Measurements from ENCODE around the gene MACROD1.

Gene MACROD1

DNA sequence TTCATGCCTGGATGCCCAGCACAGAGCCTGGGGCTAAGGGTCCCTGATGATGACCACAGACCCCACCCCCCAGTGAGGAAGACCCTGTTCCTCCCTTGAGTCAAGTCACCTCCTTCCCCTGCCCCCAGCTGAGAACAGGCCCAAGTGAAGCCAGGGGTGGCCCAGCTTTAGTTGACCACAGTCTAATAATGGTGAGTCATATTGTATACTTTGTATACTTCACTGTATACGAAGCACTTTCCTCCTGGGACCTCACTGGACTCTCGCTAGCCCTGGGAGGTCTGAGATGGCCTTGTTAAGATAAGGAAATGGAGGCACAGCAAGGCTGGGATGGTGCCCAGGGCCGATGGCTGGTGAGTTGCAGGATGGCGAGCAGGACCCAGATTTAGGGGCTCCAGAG lies 133.9 kb downstream of the MACROD1 start:
- DNase-seq (ENCODE audit: low read depth), result no peak

GRCh38 chr11:64031001-64031400 lies 134.9 kb downstream of the MACROD1 start:
- no peak for DNase-seq (ENCODE audit: low read depth)

DNA sequence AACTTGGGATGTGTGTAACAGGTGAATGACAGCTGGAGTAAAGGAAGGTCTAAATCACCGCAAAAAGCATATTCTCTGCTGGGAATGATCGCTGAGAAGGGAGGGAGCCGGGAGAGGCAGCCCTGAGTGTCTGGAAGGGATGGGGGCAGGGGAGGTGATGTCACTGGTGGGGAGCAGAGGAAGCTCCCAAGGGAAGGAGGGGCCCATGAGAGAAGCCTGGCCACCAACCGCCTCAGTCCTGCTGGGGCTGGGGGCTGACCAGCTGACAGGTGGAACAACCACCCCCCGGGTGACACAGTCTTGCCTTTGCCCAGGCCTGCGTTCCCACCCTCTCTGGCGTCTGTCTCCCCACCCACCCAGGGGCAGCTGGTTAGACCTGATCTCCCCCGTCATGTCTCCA lies 136.1 kb downstream of the MACROD1 start:
- no peak for DNase-seq (ENCODE audit: low read depth)

DNA sequence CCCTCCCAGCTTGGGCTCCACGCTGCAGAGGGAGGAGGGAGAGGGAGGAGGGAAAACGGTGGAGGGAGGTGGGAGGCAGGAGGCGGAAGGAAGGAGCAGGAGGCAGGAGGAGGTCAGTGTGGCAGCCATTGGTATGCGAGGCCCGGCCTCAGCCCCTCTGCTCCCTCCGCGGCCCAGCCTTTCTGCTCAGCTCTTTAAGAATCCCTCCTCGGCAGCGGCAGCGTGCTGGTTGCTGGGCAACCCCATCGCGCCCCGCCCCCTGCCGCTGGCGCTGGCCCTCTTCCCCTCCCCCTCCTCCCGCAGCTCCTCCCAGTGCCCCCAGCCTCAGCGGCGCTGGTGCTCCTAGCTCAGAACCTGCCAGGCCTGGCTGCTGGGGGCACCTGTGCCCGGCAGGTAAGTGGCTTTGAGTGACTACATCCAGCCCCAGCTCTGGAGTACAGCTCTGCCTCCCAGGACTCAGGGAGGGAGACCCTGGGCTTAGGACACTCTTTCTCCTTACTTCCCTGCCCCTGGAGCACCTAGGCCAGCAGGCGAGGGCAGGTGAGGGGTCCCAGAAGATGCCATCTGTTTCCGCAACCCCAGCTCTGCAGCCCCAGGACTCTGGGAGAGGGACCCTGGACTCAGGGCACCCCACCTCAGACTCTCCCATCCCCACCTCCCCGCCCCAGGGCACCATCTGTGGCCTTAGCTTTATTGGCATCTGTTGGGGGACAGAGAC lies 137.4 kb downstream of the MACROD1 start:
- no peak for DNase-seq (ENCODE audit: low read depth)

- no peak for DNase-seq (ENCODE audit: low read depth)
Measured at GRCh38 chr11:64027651-64028397, 138.1 kb downstream of the MACROD1 start.

DNA sequence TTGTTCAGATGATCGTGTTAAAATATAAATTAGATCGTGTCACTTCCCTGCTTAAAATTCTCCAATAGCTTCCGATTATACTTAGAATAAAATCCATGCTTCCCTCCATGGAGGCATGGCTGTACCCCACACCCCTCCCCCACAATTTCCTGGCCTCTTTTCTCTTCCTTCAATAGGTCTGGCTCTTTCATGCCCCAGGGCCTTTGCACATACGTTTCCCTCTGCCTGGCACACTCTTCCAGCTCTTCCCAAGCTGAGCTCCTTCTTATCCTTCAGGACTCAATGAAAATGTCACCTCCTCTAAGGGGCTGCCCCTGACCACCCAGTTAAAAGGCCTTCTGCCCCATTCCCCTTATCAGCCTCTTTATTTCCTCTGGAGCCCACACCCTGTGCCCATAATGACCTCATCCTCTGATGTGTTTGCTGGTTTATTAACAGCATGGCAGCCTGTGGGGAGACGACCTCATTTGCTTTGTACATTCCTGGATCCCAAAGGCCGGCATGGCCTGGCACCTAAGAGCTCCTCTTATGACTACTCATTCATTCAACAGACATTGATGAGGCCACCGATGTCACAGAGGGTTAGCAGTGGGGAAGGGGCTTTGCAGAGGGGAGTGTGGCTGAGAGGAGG lies 139.2 kb downstream of the MACROD1 start:
- no peak for DNase-seq (ENCODE audit: low read depth)

GRCh38 chr11:64025205-64025604 lies 140.7 kb downstream of the MACROD1 start:
- no peak for DNase-seq (ENCODE audit: low read depth)

DNA sequence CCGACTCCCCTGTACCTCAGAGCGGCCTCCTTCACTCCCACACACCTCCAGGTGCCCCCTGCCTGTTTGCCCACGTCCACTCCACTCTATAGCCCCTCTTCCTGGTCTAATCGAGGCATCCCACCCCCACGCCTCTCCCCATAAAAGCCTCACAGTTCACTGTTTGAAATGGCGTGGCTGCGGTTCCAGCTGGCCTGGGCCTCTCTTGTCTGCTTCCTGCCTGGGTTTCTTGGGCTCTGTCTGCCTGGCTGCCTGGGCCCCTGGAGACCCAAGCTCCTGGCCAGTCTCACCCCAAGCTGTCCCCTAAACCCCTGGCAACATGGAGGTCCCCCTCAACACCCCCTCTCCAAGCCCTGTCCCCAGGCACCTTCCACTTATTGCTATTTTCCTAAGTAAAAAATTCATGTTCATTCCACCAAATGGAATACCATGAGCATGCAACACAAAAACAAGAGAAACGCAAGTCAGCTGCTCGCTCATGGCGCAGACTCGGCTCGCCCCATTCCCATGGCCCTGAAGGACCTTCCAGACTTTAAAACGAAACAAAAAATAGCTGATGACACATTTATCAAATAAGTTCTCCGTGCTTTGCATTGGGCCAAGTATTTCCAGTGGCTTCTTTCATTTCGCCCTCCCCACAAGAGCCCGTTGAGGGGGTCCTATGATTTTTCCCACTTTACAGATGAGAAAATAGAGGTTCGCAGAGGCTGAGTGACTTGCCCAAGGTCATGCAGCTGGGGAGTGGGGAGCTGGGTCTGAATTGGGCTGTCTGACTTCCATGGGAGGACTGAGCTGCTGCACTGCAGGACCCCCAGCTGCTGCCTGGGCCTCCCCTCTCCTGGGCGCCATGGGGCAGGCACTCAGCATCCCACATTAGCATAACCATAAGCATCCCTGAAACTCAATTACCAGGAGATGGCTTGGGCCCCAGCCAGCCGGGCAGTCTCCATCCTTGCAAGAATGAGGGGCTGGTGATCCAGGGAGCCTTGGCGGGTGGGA lies 141.9 kb downstream of the MACROD1 start:
- no peak for DNase-seq (ENCODE audit: low read depth)

DNA sequence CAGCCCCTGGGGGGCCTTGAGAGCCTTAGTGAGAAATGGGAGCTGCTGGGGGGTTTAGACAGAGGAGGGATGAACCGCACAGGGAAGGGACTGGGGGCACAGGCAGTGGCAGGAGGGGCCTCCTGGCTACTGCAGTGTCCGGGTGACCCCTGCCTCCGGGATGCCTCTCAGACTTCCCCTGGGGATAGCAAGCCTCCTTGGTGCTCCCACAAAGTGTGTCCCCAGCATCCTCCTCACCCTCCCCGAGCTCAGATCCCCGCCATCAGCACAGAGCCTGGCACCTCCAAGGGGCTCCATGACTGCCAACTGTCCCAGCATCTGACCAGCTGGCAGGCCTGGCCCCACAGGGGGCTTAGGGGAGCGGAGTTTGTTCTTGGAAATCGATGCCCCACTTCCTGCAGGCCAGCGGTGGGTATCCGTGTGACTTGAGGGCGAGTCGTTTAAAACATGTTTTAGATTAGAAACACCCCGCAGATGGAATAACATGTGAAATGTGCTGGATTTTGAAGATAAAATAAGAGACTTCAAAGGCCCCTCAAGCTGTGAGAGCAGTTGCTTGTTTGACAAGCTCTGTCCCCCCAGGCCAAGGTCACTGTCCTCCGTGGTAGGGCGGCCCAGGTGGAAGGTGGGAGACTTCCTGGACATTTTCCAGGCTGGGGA lies 143.7 kb downstream of the MACROD1 start:
- DNase-seq (ENCODE audit: low read depth), result no peak

GRCh38 chr11:64021757-64022093 lies 144.2 kb downstream of the MACROD1 start:
- DNase-seq (ENCODE audit: low read depth), result no peak

DNA sequence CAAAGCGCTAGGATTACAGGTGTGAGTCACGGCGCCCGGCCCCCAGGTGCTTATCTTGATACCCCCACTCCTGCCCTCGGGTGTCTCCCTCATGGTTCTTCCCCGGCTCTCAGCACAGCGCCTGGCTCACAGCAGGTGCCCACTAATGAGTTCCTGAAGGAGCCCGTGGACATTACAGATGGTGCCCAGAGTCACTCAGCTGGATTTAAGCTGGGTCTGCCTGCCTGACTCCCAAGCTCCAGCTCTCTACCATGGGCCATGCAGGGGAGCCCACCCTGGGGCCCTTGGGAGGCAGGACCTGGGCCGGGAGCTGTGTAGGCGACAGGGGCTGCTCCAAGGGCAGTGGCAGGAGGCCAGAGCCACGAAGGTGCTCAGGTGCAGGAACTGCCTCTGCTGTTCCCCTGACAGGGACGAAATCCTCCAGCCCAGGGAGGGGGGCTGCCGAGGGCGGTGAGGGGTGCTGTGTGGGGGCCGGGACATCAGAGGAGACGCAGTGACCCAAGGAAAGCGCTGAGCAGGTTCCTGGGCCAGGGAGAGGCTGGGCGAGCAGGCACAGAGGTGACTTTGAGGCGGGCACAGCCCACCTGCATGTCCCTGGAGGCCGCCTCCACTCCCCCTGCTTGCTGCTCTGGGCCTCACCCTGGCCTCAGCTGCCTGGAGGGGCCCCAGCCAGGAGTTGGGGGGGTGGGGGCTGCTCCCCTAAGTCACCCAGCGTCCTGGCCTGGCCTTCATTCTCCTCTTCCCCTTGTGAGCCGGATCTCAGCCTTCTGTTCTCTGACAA lies 144.7 kb downstream of the MACROD1 start:
- no peak for DNase-seq (ENCODE audit: low read depth)

DNA sequence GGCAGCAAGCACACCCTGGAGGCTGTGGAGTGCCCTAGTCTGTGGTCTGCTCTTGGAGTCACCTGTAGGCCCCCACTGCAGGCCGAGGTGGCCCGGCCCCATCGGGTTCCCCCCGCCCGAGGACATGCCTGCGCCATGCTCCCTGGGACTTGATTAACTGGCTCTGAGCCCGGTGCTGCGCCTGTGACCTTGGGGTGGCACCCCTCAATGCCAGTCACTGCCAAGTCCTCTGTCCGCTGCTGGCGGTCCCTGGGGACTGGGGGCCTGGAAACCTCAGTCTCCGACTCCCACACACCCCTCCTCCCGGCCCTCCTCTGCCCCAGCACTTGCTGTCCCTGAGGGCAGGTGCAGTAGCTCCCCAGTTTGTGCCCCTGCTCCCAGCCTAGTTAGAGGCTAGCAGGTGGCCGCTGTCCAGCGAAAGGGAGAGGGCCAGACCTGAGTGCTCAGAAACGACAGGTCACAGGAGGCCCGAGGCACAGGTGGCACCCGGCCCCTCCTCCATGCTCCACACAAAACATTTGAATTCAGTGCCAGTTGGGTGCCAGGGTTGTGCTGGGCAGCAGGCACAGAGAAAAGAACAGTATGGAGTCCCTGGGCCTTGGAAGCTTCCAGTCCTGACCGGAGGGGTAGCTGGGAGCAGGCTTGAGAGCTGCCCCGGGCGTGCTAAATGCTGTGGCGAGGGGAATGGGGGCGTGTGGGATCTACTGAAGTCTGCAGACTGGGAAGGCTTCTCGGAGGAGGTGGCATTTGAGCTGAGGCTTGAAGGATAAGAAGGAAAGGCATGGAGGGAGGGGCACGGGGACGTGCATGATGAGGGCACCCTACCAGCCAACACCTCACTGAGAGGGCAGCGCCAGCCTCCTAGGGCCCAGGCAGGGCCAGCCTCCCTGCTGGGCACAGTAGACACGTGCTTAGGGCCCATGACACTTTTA lies 146.5 kb downstream of the MACROD1 start:
- DNase-seq (ENCODE audit: low read depth), result no peak

DNA sequence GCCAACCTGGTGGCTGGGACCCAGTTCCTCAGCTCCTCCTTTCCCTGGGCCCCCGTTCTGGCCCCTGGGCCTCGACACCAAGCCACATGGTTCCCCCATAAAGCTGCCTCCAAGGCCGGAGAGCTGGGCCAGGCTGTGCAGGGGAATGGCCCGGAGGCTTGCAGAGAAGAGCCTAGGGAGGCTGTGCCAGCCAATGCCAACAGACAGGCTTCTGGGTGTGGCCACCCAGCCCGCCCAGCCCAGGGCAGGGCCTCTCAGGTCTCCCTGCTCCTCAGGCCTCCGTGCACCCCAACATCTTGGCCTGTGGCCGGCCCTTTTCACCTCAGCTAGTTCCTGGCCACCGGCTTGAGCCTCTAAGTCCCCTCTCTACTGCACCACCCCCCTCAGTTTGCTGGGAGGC lies 147.6 kb downstream of the MACROD1 start:
- DNase-seq (ENCODE audit: low read depth), result no peak

GRCh38 chr11:64017945-64018224 lies 148.0 kb downstream of the MACROD1 start:
- DNase-seq (ENCODE audit: low read depth), result no peak

DNA sequence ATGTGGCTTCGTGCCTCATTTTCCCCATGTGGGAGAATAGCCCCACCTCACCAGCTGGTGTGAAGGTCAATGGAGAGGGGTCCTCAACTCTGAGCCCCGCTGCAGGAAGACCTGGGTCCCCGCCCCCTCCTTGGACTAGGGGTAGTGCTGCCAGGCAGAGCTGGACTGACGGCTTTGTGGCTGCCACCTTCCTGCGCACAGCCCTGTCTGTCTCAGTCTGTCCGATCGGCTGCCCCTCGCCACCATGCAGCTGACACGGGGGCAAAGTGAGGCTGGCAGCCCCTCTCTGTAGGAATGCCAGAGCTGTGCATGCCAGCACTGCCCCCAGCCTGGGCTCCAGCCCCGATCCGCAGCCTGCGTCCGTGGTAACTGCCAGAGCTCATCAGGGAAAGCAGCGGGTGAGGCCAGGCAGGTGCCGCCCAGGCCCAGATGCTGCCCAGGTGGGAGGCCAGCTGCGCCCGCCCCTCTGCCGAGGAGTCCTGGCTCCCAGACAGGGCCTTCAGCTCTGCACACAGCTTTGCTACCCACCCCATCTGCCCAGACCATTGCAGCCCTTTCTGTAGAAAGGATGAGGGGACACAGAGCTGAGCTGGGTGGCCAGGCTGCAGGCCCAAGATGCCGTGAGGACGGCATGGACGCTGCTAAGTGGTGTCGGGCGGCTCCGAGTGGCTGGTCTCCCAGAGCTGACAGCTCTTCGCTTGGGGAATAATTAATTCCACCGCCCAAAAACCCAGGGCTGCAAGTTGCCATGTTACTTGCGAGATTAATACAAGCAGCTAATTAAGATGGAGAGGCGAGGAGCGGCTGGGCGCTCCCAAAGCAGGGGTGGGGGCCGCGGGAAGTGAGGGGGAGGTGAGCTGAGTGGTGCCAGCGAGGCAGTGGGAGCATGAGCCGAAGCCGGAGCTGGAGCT lies 149.7 kb downstream of the MACROD1 start:
- DNase-seq (ENCODE audit: low read depth), result no peak

DNA sequence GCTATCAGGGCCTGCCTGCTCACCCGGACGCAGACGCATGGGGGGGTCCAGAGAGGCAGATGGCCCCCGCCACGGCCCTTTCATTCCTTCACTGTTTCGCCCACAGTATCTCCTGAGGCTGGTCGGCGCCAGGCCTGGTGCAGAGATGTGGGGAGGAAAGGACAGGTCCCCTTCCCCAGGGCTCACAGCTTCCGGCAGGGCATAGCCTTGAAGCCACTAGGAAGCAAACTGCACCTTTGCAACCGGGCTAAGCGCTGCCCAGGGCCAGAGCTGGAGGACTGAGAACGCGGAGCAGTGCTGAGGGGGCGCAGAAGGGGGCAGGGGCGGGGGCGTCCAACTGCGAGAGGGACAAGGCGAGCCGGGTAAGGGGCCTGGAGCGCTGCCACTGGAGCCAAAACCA lies 150.4 kb downstream of the MACROD1 start:
- DNase-seq (ENCODE audit: low read depth), result no peak

DNA sequence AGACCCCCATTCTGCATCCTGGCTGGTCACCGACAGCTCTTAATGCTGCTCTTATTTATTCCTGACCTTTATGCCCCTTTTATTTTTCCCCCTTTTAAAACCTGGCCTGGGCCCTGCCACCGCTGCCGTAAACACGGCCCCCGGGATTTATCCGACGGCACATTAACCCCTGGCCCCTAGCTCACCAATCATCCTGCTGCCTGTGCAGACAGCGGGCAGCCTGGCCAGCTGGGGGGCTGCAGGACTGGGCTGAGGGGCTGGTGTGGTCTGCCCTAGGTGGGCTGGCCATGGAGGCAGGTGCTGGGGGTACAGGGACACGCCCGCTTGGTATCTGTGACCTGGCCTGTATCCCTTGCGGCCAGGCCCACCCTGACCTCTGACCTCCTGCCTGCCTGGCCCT lies 151.6 kb downstream of the MACROD1 start:
- DNase-seq (ENCODE audit: low read depth), result no peak

DNA sequence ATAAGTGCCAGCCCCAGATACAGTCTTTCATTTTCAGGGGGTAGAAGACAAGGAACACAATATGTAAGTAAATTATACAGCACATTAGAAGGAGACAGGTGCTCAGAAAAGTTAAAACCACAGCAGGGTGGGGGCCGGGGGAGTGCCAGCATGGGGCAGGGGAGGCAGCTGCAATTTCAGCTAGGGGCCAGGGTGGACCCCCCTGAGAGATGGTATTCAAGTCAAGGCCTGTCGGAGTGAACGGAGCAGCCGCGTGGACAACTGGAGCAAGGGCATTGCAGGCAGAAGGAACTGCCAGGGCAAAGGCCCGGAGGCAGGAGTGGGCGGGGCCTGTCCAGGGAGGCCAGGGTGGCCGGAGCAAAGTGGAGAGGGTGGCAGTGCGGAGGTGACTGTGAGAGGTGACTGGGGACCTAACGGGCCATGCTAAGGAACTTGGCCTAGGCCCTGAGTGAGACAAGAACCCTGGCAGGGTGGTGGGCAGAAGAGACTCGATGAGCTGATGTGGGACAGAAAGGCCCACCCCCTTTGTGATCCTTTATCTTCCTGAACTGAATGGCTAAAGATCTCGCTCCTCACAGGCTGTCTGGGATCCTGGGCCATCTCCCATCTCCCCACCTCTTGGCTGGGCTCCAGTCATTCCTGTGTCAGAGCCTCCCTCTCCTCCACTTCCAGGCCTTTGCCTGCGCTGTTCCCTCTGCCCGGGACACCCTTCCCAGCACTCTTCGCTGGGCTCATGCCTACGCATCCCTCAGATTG lies 152.6 kb downstream of the MACROD1 start:
- DNase-seq (ENCODE audit: low read depth), result no peak
